ENCODE data around the gene PDGFB. TPM values are rescaled to one million over a fixed set of nuclear protein-coding genes. Genes with fewer than 3 reads are reported as not detected.

Gene PDGFB
- total RNA-seq, 1 experiment from 2014 or later: 13.1 TPM

- TF ChIP-seq CBX3 (IDR thresholded peaks at IDR 0.05; ENCODE audit: low read depth): no peak
- TF ChIP-seq SP1 (IDR thresholded peaks at IDR 0.05; ENCODE audit: low read depth): no peak
These were observed 26.0 kb upstream of the PDGFB start (continued) for GRCh38 chr22:39270792-39271191.

- no peak overlapping the region for H3K4me2 ChIP-seq (ENCODE audit: low read length)
- no peak overlapping the region for H3K9ac ChIP-seq (ENCODE audit: low read length)
- no peak overlapping the region for H3K4me3 ChIP-seq (replicated peaks in 1 of 2; ENCODE audit: low read depth in 1 of 2, low read length in 2 of 2)
- H3K4me1 ChIP-seq (ENCODE audit: control insufficient read depth in 1 of 2, insufficient read depth in 2 of 2, low read length in 2 of 2): peaks cover 2 to 12% of the 10 kb centered on the region in 2 experiments; a peak in 3 of 4 replicates
- BruUV-seq (replicated peaks): no TSS peak
- RAD21 ChIA-PET (ENCODE audit: low non-redundant PET in 1 of 2, low total read pairs in 2 of 2, uncharacterized antibody in 2 of 2, unreplicated experiment in 2 of 2): no interaction called here
- H3K9me2 ChIP-seq (ENCODE audit: insufficient read depth): no peaks in the 10 kb centered on the region
- H2AFZ ChIP-seq (ENCODE audit: low read depth, low read length, poor library complexity, severe bottlenecking): no peak overlapping the region
- no peaks in the 10 kb centered on the region for H4K20me1 ChIP-seq (ENCODE audit: insufficient read depth)
- CTCF ChIA-PET: no interaction called here
- ATAC-seq (no peak), DNase-seq (ENCODE audit: low read depth, low spot score) (no peak)
- no peaks in the 10 kb centered on the region for H3K9me3 ChIP-seq (ENCODE audit: control insufficient read depth in 1 of 2, insufficient read depth in 1 of 2, low read depth in 1 of 2, low read length in 2 of 2)
- H3K27ac ChIP-seq (ENCODE audit: low read depth, low read length): no peak overlapping the region
- intact Hi-C loops (cut with micrococcal nuclease): no loop called here
- H3K79me2 ChIP-seq (ENCODE audit: insufficient read depth, low read length): no peaks in the 10 kb centered on the region
- no peaks in the 10 kb centered on the region for H3K36me3 ChIP-seq (ENCODE audit: control insufficient read depth in 1 of 2, insufficient read depth in 2 of 2, low read length in 2 of 2)
- POLR2A ChIA-PET: no interaction called here
- TF ChIP-seq SRF (IDR thresholded peaks at IDR 0.05; ENCODE audit: low read depth): no peak
- TF ChIP-seq ZFX (IDR thresholded peaks at IDR 0.05): no peak
- no peak for TF ChIP-seq ELF1 (IDR thresholded peaks at IDR 0.05; ENCODE audit: borderline replicate concordance, low read depth)
- TF ChIP-seq SP1 (IDR thresholded peaks at IDR 0.05; ENCODE audit: low read depth): no peak
- TF ChIP-seq POLR2AphosphoS5 (IDR thresholded peaks at IDR 0.05; ENCODE audit: low read depth, low read length): no peak
- no peak for TF ChIP-seq TCF7L2 (IDR thresholded peaks at IDR 0.05; ENCODE audit: borderline replicate concordance, extremely low read depth, insufficient read depth, insufficient read length)
- no peak for TF ChIP-seq ZBTB33 (IDR thresholded peaks at IDR 0.05; ENCODE audit: extremely low read depth, insufficient replicate concordance, low read length)
- no peak for TF ChIP-seq EGR1 (IDR thresholded peaks at IDR 0.05; ENCODE audit: low read depth)
- TF ChIP-seq CTCF (IDR thresholded peaks at IDR 0.05 in 2 of 3, conservative IDR thresholded peaks at IDR 0.05 in 1 of 3; ENCODE audit: borderline replicate concordance in 1 of 3, insufficient read depth in 1 of 3, low read depth in 2 of 3, low read length in 2 of 3): no peak
- no peak for TF ChIP-seq CEBPB (IDR thresholded peaks at IDR 0.05; ENCODE audit: low read depth)
- TF ChIP-seq EZH2phosphoT487 (IDR thresholded peaks at IDR 0.05; ENCODE audit: borderline replicate concordance): no peak
- no peak for TF ChIP-seq YY1 (IDR thresholded peaks at IDR 0.05; ENCODE audit: extremely low read depth, insufficient replicate concordance, low read depth, low read length)
- TF ChIP-seq ZNF274 (IDR thresholded peaks at IDR 0.05; ENCODE audit: low read depth, low read length): no peak
- TF ChIP-seq SIN3A (IDR thresholded peaks at IDR 0.05; ENCODE audit: low read depth): no peak
- no peak for TF ChIP-seq EZH2 (IDR thresholded peaks at IDR 0.05)
- no peak for TF ChIP-seq REST (IDR thresholded peaks at IDR 0.05; ENCODE audit: low read depth)
- TF ChIP-seq RAD21 (IDR thresholded peaks at IDR 0.05; ENCODE audit: low read depth): no peak
- TF ChIP-seq FOSL1 (IDR thresholded peaks at IDR 0.05; ENCODE audit: low read depth): no peak
- no peaks in the 10 kb centered on the region for H3K27me3 ChIP-seq (ENCODE audit: insufficient read depth, low read length)
These were observed 25.5 kb upstream of the PDGFB start for GRCh38 chr22:39270280-39270679.

Measured in HCT116 (cell line).